EH (cell line): ENCODE results near the gene PLEKHG3.
"Not testable (repeated sequence)": the region's sequence is repeated elsewhere in the genome, so short reads cannot be mapped to it uniquely, and the experiment has no call there.

Experiments used
- DNase-seq: peaks from one replicate; pipeline ENCODE4 v3.0.0-alpha.2; 2015; ENCODE audit warnings: low read depth

Gene PLEKHG3

DNA sequence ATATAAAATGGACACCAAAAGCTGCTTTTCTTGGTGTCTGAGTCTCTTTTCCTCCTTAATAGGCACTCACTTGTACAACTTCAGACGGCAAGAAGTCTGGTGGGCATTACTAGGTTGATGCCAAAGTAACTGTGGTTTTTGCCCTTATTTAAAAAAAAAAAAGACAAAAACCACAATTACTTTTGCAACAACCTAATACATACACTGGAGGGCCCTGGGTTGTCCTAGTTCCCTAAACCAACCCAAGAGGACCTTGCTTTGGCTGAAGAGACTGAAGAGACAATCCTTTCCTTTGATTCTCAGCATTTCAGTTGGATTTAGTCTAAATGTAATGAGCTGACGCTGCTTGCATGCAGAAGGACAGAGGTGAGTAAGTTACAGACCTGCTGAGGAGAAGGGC is 16.2 kb upstream of the PLEKHG3 start:
- DNase-seq = no peak

DNA sequence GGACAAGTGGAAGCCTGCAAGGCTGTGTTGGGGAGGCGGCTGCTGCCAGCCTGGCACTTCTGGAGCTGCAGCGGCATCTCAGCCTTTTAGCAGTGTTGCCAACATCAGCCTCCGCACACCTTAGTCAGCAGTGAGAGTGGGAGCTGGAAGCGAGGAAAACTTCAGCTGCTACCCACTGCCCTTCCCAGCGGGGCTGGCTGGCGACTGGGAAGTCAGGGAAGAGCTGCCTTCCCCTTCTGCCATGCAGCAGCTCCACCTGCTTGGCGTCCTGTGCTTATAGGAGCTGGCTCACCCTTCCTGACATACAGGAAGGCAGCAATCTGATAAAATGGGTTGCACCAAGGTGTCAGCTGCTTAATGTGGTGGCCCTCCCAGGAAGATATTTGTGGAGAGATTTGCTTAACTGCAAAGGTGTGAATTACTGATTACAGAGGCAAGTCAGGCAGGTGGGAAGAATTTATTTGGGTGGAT is 15.4 kb upstream of the PLEKHG3 start:
- DNase-seq = no peak

DNA sequence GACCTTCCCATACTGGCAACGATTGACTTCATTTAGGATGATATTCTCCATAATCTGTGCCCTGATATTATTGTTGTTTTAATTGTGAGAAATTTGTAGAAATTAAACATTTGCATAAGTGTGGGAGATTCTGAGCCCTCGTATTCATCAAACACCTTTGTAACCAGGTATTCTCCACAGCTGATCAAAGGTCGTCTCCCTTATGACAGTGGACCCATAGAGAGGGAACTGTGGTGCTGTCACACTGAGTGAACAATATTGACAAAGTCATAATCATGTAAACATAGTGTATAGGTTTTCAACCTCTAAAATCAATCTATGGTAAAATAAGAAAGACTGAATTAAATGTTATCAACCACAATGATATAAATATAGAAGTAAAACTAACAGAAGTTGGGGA is 14.9 kb upstream of the PLEKHG3 start:
- DNase-seq = no peak

DNA sequence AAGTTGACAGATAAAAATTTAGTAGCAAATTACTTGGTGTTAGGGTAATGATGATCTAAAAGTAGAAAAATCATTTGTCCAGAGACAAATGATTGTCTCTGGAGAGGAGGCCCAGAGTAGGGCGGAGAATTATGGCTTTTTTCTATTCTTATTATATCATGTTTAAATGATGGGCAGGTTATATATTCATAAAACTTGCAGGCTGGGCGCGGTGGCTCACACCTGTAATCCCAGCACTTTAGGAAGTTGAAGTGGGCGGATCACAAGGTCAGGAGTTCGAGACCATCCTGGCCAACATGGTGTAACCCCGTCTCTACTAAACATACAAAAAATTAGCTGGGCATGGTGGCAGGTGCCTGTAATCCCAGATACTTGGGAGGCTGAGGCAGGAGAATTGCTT is 13.6 kb upstream of the PLEKHG3 start:
- not testable (repeated sequence) for DNase-seq

DNA sequence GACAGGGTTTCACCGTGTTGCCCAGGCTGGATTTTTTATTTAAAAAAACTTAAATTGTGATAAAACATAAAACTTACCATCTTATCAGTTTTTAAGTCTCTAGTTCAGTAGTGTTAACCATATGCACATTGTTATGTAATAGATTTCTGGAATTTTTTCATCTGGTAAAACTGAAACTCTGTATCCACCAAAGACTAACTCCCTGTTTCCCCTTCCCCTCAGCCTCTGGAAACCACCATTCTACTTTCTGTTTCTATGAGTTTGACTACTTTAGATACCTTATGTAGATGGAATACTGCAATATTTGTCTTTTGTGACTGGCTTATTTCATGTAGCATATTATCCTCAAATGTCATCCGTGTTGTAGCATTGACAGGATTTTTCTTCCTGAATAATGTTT is 12.8 kb upstream of the PLEKHG3 start:
- no peak for DNase-seq

DNA sequence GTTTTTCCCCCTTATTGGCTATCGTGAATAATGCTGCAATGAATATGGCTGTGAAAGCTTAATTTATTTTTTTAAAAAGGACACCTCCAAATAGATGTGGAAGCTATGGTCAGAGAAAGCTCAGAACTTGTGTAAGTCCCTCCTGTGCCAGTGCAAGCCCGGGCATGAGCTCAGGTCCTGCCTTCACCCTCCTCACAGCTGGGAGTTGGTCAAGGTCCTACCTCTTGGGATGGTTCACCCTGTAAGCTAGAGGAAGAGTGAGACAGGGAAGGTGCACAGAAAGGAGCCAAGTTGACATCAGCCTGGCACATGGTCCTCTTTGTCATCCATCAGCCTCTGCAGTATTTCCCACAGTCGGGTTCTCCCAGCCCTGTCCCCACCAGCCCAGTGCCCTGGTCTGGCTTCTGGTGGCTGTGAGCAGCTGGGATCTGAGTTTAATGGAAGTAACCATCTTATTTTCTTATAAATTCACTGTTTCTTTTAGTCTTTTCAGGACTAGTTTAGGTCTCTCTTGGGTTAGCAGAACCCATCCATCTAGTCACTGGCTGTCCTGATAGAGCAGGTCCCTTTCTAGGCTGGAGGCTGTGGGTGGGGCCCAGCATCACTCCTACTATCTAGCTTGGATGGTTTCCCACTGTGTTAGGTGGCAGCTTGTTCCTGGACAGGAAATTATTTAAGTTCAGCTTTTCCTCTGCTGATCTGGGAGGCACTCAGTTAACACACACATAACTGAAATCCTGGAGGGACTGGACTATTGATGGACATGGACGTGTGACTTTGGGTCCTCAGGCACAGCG is 11.8 kb upstream of the PLEKHG3 start:
- DNase-seq = peak; percentile 21

DNA sequence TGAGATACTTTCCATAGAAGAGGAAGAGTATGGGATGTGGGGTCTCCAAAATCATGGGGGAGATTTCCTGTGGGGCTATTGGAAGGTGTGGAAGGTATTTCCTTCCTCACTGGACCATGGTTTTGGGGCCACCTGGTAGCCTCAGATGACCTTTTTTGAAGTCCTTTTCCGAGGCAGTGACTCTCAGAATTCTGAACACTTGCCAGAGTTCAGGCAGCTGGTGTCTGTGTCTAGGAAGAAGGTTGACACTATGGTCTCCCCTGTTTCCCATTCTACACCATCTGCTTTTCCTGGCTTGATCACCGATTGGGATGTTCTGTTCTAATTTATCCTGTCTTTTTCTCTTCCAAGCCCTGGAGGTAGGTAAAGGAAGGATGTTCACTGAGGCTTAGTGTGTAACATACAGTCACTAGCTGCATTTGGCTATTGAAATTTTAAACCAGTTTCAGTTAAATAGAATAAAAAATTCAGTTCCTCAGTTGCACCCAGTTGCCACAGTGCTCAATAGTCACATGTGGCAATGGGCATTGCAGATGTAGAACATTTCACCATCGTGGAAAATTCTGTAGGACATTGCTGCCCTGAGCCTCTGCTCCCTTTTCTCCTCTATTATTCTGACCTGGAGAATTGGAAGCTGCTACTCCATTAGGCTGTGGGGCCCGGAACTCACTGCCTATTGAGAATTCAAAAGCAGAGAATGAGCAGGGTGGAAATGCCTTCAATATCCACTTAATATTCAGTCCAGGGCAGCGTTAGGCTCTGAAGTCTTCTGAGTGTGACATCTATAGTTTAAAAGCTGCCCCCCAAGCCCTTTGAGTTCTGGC is 11.0 kb upstream of the PLEKHG3 start:
- DNase-seq = no peak

DNA sequence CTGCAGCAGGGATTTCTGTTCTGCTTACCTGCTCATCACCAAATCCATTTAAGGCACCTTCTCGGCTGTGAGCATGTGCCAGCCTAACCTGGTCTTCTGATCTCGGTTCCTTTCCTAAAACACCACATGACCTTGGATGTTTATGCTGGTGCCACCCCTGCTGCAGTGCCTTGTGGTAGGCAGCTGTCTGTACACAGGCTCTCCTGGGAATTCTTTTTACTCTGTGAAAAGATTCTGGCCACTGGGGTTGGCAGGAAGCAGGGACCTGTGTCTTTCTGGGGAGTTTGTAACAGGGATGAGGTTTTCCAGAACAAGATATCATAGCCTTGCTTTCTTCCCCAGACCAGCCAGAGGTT is 10.4 kb upstream of the PLEKHG3 start:
- no peak for DNase-seq

DNA sequence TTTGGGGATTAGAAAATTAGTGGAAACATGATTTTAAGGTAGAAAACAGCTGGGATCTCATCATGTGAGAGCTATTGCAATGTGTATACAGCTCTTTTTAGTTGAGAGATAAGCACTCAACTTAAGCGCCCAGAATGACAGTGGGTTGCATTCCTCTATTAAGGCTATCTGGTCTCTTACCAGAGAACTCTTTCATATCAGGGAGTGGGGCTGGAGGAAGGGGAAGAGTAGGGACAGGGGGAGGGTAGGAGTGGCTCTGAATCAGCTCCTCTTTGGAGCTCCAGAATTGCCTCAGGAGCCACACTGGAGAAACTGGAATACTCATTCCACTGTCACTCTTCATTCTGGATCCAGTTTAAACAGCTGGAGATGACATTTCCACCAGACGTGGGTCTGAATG is 9.2 kb upstream of the PLEKHG3 start:
- peak; percentile 31 for DNase-seq

DNA sequence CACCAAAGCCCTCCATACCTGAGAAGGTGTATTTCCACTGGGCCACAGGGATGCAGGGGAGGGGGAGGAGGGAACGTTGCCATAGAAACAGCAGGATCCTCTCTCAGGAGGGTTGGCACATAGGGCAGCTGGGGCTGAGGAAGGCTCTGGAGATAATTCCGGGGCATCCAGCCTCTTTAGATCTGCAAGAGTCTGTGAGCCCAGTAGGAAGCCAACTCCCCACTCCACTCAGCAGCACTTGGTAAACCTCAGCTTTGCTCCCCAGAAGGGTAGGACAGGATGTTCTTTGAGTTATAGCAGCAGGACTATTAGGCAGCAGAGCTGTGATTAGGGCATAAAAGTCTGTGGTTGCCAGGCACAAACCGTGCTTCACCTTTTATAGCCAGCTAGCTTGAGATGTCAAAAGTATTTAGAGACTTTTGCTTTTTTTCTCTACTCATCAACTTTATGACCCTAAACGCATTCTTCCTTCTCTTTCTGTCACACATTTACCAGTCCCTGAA is 7.8 kb upstream of the PLEKHG3 start:
- peak; percentile 34 for DNase-seq

DNA sequence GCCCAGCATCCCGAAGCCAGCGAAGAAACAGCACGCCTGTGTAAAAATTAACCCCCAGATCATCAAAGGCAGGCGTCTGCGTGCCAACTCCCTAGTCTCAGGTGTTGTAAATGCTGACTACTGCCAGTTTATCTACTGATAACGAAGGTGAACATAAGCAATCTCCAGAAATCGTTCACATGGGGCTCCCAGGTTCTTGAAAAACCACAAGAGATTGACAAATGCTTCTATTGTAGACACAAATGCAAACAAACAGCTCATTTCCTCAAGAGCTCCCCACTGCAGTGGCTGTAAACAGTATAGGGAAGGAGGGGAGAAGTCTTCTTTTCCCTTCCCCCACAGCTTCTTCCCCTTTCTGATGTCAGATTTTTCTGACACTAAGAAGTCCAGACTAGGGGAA is 5.3 kb upstream of the PLEKHG3 start:
- no peak for DNase-seq

DNA sequence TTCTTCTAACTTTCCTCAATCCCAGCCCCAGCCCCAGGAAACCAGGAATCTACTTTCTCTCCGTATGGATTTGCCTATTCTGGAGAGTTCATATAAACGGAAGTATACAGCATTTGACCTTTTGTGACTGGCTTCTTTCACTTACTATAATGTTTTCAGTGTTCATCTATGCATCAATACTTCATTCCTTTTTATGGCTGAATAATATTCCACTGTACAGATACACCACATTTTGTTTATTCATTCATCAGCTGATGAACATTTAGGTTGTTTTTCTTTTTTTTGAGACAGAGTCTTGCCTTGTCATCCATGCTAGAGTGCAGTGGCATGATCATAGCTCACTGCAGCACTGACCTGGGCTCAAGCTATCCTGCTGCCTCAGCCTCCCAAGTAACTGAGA is 3.9 kb upstream of the PLEKHG3 start:
- no peak for DNase-seq

DNA sequence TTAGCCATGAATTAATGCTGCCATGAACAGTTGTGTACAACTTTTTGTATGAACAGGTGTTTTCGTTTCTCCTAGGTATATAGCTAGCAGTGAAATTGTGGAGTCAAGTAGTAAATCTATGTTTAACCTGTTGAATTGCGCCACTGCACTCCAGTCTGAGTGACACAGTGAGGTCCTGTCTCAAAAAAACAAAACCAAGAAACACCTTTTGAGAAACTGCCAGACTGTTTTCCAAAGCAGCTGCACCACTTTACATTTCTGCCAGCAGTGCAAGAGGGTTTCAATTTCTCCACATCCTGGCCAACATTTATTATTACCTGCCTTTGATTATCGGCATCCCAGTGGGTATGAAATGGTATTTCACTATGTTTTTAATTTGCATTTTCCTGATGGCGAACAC is 3.3 kb upstream of the PLEKHG3 start:
- no peak for DNase-seq

DNA sequence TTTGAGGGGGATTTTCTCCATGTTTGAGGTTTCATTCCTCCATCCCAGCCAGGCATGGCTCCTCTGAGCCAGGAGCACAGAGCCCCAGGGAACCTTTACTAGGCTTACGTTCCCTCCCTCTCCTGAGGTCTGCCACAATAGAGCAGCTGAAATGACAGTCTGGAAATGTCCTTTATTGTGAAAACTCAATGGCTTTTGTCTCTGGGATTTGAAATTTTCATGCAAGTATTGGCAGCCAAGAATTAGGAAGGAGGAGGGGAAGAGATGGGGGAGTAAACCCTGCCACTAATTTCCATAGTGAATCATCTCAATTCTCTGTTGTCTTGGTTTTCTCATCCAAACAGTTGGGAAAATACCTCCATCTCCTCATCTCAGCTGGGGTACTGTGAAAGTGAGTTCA is 2.6 kb upstream of the PLEKHG3 start:
- no peak for DNase-seq

DNA sequence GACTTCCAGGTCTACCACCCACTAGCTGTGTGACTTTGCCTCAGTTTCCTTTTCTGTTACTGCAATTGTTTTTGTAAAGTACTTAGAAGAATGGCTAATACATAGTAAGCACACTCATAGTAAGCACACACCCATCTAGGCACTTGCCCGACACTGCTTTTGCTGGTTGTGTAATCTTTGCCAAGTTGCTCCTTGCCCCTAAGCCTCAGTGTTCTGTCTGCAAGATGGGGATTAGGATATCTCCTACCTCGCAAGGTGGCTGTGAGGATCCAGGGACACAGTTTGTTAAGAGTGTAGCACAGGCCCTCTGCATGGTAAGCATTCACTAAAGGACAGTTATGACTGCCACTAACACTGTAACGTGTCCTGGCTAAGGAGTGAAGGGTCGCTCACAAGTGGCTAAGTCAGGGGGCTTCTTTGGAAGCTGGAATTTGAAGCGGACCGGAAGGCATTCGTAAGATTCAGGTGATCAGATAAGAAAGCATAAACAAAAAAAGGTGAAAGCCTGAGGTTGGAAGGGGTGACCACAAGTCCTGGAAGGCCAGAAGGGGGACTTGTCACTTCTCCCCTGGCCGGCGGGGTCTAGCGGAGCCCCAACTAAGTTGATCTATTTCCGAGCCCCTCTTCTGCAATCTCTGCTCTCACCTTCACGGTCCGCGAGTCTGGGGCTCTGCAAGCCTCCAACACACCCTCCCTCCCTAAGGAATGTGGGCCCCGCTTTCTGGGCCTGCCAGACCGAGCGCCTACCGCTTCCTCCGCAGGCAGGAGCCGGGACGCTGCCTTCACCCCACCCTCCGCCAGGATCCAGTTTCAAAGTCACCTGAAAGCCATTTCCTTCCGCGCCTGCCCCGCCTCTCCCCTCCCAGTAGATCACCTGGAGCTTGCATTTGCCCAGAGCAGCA is 1.5 kb upstream of the PLEKHG3 start:
- DNase-seq = no peak

DNA sequence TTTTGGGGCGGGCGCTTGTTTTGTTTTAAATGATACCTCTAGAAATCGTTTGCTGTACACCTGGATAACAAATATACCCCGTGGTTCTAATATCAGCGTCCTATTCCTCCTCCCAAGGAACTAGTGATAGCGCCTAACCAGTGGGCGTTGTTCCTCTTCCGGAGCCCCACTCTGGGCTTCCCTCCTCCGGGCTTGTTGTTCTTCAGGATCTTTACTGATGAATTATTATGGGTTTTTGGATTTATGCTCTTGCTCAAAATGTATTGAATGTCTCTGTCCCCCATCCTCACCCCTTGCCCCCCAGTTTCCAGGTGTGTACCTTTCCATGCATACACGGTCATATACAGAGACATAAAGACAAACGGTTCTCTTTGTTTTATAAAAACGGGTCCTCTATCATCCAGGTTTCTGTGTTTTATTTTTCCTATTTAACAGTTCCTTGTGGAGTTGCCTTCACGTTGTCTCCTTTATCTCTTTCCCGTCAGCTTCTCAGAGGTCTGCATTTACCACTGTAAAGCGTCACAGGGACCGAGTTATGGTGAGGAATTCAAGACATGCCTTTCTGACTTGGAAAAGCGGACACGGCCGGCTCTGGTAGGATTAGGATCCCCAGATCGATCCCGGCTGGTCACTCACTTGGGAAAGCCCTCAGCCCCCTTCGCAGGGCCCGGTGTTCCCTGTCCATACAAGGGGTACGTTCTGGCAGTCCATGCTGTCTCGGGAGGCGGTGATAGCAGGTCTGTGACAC is 655 bp upstream of the PLEKHG3 start:
- peak; percentile 29 for DNase-seq

DNA sequence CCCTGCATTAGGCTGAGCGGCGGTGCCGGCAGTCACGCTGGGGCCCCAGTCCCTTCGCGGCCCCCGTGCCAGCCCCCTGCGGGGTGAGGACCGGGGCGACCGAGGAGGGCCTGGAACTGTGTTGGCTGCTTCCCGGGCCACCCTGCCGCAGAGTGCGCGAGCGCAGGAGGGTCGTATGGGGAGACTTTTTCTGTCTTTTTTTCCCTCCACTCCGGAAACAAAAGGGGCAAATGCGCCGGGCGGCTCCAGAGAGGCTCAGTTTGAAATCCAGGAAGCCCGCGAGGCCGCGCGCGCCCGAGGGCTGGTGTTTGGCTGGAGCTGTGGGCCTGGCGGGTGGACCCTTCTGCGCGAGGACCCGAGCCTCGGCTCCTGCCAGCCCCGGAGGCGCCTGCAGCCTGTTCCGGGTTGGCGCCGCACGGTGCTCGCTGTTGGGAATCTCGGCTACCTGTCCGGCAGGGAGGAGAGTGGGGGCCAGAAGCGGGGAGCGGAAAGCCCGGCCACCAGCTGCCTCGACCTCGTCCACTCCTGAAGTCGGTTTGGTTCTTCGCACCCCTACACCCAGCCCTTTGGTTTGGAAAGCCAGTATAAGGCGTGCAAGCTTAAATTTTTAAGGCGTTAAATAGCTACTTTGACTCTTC is 638 bp downstream of the PLEKHG3 start:
- peak; percentile 42 for DNase-seq

DNA sequence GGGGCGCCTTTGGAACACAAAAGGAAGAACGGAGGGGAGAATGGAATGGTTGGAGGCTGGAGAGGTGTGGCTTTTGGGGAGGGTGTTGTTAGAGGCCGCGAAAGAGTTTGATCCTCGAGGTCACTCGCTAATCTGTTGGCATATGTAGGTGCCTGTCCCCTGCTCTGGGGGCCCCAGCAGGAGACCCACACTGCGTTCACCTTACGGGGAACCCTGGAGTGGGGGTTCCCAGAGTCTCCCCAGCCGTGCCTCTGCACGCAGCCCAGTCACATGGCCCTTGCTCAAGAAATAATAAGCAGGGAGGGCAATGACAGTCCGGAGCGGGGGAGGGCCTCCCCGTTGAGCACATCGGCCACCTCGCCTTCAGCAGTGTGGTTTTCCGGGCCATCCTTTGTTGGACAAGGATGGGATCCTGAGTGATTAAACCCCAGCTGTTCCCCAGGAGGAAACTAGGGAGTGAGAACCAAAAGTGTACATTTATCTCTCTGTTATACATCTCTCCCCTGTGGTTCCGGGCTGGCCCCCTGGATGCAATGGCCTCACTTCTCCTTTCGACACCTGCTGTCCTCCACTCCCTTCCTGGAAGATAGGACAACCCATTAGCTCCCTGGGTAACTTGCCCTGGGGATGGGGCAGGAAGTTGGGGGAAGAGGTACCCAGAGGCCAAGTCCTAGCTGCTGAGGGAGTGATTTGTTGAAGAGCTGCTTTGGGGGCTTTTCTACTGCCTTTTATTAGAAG is 1.3 kb downstream of the PLEKHG3 start:
- DNase-seq = peak; percentile 49

DNA sequence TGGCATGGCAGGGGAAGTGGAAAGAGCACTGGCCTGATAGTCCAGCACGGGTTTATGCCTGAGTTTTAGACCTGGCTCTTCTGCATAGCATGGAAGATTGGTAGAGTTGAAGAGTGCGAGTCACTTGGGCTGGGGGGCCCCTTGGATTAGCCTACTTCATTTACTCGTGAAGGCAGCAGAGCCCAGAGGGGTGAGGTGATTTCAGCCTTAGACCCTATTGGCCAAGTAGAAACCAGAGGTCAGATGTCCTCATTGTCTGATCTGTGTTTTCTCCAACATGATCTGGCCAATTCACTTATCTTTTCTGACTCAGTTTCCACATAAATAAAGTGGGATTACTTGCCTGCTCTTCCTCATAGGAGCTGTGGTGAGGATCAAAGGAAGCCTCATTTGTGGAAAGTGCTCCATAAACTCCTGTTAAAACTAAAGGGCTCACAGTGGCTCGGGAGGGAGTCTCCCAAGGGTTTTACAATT is 1.9 kb downstream of the PLEKHG3 start:
- DNase-seq = no peak

DNA sequence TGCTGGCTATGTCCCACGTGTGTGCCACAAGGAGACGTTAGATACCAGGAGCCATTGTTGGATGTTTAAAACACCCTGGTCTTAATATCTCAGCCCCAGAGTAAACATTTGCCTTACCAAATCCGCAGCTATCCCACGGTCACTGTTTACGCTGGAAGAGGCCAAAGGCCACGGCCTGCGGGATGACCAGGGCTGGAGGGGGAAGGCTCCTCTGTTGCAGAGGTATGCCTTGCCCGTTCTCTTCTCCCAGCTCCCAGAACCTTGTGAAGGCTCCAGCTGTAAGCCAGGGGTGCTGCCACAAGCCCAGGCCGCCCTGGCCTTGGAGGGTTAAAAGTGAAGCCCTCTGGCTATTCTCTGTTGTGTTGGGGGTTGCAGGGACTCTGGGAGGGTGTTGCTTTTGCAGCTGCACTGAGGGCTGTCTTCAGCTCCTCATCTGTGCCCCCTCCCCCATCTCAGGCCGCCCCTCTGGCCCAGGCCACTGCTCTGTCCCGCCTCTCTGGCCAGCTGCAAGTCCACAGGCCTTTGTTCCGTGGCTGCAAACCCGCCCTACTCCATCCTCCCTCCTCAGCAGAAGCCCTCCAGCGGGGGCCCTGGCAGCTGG is 2.5 kb downstream of the PLEKHG3 start:
- DNase-seq = no peak
